NCI-H1105 (cell line): ENCODE data around the gene PALD1.

Experiments used
- DNase-seq: peaks from one replicate; lab custom pipeline; 2025; lab: John Stamatoyannopoulos, UW

Gene PALD1

DNA sequence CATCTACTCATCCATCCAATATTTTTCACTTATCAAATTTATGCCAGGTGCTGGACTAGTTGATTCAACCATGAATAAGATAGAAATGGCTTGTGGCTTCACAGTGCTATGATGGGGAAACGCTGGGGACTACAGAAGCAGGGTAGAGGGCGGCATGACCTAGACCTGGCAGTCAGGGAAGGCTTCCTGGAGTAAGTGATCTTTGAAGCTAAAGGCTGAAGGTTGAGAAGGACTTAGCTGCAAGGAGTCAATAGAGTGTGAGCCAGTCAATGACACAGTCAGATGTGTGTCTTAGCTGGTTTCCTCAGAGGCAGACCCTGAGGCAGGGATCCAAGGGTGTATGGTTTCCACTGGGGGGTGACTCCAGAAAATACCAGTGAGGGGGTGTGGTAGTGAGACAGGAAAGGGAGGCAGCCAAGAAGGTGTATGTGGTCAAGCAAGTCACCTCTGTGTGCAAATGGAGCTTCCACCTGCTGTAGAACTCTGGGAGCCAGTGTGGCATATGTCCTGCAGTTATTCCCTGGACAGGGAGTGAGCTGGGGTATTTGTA is 113.7 kb downstream of the PALD1 start:
- DNase-seq = no peak

DNA sequence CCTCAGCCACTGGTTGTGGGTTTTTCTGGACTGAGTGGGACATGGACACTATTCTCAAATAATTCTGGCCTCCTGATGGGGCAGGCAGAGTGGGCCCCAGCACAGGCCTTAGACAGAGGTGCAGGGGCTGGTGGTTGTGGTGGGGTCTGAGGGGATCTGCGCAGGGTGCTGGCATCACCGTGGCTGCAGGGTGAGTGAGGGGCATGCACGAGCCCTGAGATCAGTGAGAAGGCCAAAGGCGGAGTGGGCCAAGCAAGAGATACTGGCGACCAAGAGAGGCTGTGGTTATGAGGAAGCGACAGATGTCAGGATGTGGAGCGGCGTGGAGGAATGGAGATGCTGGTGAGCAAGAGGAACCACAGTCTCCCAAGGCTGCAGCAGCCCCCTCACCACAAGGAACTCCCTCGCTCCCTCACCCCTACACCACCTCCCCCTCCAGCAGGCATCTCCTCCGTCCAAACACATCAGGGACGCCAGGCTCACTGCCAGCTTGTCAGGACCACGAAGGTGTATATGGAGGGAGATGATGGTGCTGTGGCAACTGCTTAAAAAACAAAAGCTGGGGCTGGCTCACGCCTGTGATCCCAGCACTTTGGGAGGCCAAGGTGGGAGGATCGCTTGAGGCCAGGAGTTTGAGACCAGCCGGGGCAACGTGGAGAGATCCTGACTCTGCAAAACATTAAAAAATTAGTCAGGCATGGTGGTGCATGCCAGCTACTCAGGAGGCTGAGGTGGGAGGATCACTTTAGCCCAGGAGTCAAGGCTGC is 114.4 kb downstream of the PALD1 start:
- DNase-seq = no peak

DNA sequence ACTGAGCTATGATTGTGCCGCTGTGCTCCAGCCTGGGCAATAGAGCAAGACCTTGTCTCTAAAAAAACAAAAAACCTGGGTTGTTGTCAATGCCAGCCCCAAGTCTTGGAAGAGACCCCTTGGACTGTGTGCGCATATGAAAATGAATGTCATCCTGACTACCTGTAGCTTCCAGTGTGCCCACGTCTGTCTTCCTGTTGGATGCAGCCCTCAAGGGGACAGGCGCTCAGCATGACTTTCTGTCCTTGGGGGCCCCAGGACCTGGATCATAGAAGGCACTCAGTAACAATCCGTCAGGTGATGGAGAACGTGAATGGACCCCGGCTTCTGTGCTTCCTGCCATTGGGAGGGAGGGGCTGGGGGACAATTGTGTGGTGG is 114.9 kb downstream of the PALD1 start:
- no peak for DNase-seq

DNA sequence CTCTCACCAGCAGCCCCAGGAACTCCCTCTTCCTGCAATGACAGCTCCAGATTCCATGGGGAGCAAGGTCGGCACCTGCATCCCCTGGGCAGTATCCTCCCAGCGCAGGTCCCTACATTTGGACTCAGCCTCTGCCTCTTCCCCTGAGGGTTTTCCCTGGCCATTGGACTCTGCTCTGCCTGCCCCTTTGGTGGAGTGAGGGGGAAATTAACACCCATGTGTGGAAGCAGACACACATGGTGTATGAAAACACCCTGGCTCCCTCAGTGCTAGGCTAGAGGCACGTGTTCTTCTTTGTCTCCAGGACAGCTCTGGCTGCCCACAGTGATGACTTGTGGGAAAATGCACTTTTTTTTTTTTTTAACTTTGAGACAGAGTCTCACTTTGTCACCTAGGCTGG is 115.6 kb downstream of the PALD1 start:
- DNase-seq = no peak

DNA sequence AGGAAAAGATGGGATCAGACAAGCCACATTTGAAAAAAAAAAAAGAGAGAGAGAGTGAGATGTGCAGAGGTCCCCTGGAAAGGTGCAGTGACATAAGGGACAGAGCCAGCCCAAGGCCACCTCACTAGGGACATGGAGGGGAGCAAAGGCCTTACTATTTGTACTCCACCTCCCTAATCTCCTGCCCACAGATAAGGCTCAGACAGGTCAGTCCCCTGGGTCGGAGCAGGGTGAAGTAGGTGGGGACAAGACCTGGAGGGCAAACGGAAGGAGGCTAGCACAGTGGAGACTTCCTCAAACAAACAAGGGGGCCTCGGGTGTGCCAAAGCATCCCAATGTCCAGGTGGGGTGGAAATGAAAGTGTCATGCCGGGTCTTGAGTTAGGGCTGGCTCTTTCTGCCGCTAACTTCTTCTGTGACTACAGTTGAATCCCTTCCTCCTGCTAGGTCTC is 117.0 kb downstream of the PALD1 start:
- no peak for DNase-seq

DNA sequence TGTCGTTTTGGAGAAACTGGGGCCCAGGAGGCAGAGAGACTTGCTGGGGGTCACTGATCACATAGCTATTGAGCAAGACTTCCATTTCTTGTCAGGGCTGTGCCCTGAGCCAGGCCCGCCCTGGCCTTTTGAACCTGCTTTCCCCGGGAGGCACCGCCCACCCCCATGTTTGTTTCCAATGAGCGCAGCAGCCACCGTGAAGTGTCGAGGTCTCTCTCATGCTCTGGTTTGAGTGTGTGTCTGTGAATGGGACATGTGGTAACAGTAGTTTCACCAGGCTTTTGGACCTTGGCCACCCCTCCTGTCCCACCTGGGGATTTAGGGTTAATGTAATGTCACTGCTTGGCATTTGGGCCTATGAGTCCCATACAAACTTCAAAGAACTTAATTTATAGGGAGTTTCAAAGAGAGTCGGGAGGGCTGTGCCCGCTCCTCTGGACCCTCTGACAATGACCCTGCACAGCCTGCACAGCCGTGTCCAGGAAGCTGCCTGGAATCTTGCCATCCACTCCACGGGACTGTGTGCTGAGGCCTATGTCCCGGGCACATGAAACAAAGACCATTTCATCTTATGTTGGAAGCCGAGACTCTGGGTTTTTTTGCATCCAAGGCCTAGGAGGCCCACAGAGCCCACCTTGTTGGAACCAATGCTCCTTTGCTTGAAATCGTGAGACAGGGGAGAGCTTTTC is 117.7 kb downstream of the PALD1 start:
- DNase-seq = no peak

DNA sequence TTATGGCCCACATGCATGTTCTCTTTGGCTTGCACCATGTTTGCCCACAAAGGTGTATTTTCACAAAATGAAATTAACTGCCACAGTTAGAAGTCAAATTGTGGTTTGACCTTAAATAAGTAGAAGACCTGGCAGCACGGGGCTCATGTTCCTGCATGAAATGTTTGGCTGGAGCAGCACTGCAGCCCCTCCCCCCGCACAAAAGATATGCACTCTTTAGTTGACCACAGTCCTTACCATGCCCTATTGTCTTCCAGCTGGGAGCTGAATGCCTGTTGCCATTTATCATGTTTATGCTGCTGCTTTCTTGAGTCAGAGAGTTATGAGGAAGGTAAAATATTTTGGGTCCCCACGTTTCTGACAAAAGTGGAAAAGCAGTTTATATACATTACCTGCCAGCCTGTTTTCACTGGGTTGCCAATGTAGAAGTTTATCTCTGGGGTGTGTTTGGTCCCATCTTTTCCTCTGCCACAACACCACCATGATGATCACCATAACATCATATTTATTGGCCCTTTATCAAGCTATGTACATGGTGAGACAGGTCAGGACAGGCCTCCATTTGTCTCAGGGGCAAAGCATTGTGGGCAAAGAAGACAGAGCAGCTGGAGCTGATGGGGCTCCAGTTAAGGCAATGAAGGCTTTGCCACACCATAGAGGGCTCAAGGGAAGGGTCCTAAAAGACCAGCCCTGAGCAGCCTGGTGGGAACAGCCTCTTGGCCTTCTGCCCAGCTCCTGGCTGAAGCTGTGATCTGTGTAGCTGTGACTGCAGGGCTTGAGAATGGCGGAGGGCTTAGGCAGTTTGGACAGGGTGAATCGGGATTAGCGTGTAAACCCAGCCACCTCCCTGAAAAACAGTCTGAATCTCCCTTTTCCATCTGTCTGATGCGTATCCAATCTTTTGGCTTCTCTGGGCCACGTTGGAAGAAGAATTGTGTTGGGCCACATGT is 118.6 kb downstream of the PALD1 start:
- peak; percentile 31 for DNase-seq

DNA sequence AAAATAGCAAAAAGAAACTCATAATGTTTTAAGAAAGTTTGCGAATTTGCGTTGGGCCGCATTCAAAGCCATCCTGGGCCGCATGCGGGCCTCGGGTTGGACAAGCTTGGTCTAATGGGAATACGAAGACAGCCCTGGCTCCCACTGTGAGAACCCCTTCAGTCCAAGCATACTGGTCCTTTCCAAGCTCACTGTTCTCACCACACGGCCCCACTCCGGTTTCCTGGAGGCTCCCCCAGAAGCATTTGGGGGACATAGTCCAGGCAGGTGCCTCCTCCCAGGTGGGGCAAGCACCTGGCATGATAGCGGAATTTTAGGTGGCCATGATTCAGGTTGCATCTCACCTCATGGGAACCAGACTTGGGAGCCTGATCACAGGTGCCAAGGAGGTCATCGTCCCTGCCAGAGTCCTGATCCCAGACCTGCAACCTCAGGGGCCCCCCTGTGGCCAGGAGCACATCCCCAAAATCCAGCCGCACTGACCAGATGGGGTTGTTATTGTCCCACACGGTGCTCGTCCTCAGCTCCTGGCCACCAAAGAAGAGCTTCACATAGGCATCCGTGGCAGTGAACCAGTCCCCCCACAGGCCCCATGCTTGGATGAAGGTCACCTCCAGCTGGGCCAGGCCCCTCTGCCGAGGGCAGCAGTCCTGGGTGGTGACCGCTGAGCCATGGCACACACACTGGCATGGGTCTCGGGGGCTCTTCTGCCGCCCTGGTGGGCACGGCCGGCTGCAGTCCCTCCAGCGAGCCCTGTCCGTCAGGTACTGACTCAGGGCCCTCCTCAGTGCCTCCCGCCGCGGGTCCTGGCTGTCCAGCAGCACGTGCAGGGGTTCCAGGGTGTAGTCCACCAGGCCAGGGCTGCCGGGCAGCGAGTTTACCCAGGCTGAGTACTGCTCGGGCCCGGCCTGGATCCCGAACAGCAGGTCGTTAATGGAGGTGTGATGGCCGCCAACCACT is 119.6 kb downstream of the PALD1 start:
- no peak for DNase-seq

DNA sequence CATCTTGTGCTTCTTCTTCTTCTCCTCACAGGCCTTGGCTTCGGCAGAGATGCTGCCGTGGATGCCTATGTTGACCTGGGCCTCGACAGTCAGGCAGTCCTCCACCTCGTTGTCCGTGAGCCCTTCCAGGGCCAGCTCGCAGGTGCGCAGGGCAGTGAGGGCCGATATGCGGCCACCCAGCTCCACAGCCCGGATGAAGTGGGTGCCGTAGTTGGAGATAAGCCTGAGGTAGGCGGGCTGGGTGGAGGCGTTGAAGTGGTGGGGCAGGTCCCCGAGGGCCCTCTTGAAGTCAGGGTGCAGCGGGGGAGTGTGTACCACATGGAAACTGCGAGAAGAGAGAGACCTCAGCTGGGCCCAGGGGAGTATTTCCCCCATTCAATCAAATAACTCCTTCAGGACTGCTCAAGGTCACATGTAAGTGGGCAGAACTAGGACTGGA is 120.3 kb downstream of the PALD1 start:
- no peak for DNase-seq

DNA sequence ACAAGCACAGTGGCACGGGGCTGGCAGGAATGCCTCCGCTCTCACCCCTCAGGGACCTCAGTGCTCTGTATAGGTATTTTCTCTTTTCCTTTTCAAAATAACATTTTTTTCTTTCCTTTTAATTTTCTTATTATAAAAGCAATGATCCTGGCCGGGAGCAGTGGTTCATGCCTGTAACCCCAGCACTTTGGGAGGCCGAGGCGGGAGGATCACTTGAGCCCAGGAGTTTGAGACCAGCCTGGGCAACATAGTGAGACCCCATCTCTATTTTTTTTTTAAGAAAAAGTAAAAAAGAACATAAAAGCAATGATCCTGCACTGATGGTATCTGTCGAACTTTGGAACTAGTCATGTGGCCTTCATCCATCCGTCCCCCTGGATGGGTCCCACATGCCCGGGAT is 120.8 kb downstream of the PALD1 start:
- DNase-seq = no peak

DNA sequence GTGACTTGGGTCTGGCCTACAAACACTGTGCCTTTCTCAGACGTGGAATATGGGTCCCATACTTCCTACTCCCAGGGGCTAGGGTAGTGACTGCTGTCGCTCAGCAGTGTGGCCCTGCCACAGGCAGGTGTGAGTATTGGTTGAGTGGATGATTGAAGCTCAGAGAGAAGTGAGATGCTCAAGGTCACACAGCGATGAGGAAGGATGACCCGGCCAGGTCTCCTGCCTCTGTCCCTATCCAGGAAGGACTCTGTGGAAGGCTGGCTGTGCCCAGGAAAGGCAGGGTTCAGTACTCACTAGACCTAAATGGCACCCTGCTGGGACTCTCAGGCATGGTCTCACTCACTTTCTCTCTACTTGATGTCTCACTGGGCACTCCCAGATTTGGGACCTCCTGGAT is 121.2 kb downstream of the PALD1 start:
- DNase-seq = no peak

DNA sequence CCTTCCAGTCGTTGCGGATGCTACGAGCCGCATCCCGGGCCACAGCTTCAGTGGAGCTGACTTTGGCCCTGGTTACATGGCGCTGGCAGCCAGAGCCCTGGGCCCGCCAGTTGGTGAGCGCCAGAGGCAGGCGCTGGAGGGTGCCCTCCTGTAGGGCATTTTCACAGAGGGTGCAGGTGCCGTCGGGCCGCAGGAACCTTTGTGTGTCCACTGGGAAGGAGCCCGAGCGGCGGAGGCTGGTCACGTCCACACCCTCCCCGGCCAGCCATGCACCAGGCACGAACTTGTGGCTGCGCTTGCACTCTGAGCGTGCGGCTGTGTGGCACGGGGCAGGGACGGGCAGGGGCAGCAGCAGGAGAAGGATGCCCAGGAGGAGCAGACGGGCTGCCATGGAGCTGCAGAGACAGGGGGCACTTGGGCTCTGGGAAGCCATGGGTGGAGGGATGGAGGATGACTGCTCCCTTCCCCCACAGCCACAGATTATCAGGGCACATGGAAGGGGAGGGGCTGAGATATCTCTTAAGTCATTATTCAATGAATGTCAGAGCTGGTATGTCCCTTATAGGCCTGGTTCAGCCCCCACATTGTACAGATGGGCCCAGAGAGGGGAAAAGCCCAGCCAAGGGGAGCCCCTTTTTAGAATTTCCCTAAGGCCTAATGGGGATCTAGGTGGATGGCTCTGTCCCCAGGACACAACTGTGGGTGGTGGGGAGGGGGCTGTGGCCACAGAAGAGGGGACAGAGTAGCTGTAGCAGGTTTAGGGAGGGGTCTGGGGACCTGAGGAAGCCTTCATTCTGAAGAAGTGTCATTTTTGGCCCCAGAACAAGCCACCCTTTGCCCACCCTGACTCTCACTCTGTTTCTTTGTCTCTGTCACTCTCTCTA is 122.2 kb downstream of the PALD1 start:
- no peak for DNase-seq

DNA sequence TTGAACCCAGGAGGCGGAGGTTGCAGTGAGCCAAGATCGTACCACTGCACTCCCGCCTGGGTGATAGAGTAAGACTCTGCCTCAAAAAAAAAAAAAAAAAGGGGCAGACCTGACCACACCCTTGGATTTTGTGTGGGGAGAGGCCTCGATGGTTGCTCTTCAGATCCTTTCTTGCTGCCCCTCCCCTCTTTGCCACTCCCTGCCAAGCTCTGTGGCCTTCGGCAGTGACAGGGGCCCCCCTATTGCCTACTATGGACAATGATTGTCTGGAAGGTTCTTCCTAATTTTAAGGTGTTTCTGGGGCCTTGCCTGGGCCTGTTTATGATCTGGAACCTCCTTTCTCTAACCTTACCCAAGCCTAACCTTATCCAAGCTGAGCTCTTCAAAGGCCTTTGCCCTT is 123.2 kb downstream of the PALD1 start:
- no peak for DNase-seq

DNA sequence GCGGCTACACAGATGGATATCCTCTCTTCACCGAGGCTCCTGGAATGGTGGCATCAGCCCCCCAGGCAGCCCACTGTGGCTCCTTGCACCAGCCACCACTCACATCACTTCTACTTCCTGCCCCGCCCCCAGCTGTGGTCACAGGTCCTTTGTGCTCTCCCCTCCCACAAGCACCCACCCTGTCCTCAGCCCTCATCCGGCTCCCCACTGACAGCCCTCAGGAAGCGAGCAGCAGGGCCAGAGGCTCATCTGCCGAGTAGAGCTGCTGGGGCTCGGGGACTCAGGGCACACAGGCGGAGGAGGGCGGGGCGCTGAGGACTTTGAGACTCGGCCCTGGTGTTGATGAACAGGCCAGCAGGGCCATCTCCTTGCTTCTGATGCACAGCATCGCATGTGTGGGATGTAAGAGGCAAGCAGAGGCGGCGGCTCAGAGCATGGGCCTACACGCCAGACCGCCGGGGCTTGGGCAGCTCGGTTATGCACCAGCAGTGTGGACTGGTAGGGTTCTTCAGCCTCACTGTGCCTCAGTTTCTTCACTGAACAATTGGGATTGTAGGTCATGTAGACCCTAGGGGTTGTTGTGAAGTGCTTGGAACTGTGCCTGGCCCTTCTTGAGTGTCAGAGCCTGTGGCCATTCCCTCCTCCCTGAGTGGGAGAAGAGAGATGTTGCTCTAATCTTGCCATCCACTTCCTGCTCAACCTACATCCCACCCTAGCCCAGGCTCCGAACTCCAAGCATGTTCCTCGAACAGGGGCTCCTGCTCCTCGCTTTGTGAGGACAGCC is 124.3 kb downstream of the PALD1 start, which contains the start of gene PRF1:
PRF1 (minus strand) TSS at position 77 of the 784 bp plus-strand sequence. CDS start 1,839 bp downstream, outside the sequence.
- DNase-seq = no peak

DNA sequence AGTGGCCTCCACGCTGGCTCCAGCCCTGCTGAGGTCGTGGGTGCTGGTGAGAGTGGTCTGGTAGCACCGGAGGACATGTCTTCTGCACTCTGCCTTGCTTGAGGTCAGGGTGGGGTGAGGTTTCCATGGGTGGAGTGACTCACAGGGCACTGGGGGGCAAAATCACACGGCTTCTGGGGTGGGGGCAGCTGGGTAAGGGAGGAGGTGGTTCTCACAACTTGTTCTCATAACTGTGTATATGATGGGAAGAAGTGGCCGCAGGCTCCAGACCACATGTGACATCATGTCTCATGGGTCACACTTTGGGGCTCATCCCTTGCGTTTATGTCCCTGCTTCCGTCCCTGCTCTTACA is 124.9 kb downstream of the PALD1 start:
- no peak for DNase-seq

DNA sequence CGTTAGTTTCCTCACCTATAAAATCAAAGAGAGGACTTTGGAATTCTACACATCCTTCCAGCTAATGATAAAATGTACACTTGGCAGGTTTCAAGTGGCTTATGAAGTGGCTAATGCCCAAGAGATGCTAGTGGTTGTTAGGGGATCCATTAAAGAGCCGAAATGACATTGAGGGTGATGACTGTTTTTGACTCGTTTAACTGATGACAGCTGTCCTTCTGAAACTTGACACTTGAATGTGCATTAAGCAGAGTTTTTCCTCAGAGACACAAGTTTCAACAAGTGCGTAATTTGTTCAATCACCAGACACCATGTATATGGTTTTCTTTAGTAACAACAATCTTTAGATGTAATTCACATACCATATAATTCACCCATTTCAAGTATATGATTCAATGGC is 125.5 kb downstream of the PALD1 start:
- peak; percentile 37 for DNase-seq

DNA sequence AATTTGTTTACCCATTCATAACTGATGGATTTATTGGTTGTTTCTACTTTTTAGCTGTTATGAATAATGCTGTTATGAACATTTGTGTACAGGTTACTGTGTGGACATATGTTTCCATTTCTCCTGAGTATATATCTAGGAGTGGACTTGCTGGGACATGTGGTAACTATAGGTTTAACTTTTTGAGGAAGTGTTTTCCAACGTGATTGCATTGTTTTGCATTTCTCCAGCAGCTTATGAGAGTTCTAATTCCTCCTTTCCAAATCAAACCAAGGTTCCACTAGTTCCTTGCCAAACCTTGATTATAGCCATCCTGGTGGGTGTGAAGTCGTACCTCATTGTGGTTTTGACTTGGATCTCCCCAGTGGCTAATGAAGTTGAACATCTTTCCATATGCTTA is 126.6 kb downstream of the PALD1 start:
- DNase-seq = no peak

DNA sequence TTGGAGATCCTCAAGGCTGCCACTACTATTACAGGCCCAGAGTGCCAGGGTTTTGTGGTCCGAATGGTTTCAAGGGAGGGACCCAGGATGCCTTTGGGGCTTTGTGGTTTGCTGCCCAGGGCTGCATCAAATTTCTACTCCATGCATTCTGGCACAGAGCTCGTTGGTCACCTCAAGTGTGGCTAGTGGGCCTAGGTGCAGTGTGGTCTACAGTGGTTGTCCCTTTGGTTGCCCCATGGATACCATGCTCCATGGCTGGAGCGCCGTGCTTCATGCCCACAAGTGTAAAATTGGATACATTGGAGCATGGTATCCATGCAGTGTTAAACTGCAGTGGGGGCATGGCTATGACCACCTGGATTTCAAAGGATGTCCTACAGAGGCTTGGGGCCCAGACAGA is 129.4 kb downstream of the PALD1 start:
- no peak for DNase-seq

DNA sequence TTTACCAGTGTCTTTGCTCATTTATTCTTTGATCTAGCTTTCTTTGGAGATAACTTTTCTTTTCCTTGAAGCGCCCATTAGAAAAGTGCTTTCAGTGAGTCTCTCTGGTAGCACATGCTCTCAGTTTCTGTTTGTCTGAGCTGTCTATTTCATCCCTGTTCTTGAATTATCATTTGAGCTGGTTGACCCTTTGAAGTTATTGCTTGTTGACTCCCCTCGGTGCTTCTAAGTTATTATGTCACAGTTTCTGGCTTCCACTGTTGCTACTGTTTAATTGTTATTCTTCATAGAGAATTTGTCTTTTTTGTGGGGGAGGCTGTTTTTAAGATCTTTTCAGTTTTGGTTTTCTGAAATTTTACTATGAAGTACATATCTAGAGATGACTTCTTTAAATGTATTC is 135.4 kb downstream of the PALD1 start:
- no peak for DNase-seq
